WTC11 (cell line): ENCODE results near the gene OR8G1. TPM values are rescaled to one million over a fixed set of nuclear protein-coding genes. Genes with fewer than 3 reads are reported as not detected.

Source experiments
- ATAC-seq: fragments of 200-7000 bp; cut with Tn5 transposase; 2 replicates; pipeline ENCODE4 v1.10.0; 2021; ENCODE audit warnings: mild to moderate bottlenecking, moderate library complexity
- Bru-seq: library from RNA; stranded (reverse); fragments of 400-500 nt; gene quantifications from one replicate; lab custom pipeline; 2021; lab: Mats Ljungman, UMichigan
- CTCF ChIA-PET: fragments of 300-600 bp; sonication (Branson Sonifier 250); formaldehyde crosslinking; loops from one replicate; lab custom pipeline; 2021; ENCODE audit warnings: antibody characterized with exemption; lab: Charles Lee
- POLR2A ChIA-PET: fragments of 350-600 bp; sonication (Branson Sonifier 250); formaldehyde crosslinking; loops from one replicate; lab custom pipeline; 2021; ENCODE audit warnings: antibody characterized with exemption; lab: Charles Lee
- DNase-seq: peaks from one replicate; pipeline ENCODE4 v3.0.0; 2021; ENCODE audit warnings: low spot score
- H3K27ac Mint-ChIP-seq: 2 replicates; pipeline ENCODE4 v1.8.0; 2021; ENCODE audit warnings: mixed read lengths
- H3K27me3 Mint-ChIP-seq: 2 replicates; pipeline ENCODE4 v1.8.0; 2021; ENCODE audit warnings: low read depth, mild to moderate bottlenecking, moderate library complexity, mixed read lengths
- H3K36me3 Mint-ChIP-seq: 2 replicates; pipeline ENCODE4 v1.8.0; 2021; ENCODE audit warnings: mixed read lengths
- H3K4me1 Mint-ChIP-seq: 2 replicates; pipeline ENCODE4 v1.8.0; 2022; ENCODE audit warnings: mixed read lengths
- H3K4me3 Mint-ChIP-seq: 2 replicates; pipeline ENCODE4 v1.8.0; 2021; ENCODE audit warnings: mild to moderate bottlenecking, moderate library complexity, mixed read lengths
- H3K9me3 Mint-ChIP-seq: 2 replicates; pipeline ENCODE4 v1.8.0; 2021; ENCODE audit warnings: mixed read lengths
- CREM ChIP-seq: sonication (generic); formaldehyde crosslinking; IDR thresholded peaks from 2 replicates; pipeline ENCODE4 v1.8.1; 2022; ENCODE audit warnings: mild to moderate bottlenecking, missing genetic modification reagents, moderate library complexity
- FOXK1 ChIP-seq: sonication (generic); formaldehyde crosslinking; IDR thresholded peaks from 2 replicates; pipeline ENCODE4 v1.8.0; 2022; ENCODE audit warnings: mild to moderate bottlenecking, moderate library complexity, missing genetic modification reagents
- KAT7 ChIP-seq: sonication (generic); formaldehyde crosslinking; IDR thresholded peaks from 2 replicates; pipeline ENCODE4 v1.8.1; 2023; ENCODE audit warnings: missing genetic modification reagents, mild to moderate bottlenecking, borderline replicate concordance
- RELA ChIP-seq: sonication (generic); formaldehyde crosslinking; IDR thresholded peaks from 2 replicates; pipeline ENCODE4 v1.8.1; 2022; ENCODE audit warnings: missing genetic modification reagents, mild to moderate bottlenecking, borderline replicate concordance
- SMAD3 ChIP-seq: sonication (generic); formaldehyde crosslinking; IDR thresholded peaks from 2 replicates; pipeline ENCODE4 v1.8.0; 2022; ENCODE audit warnings: missing genetic modification reagents, mild to moderate bottlenecking, borderline replicate concordance
- ZNF263 ChIP-seq: sonication (generic); formaldehyde crosslinking; IDR thresholded peaks from 2 replicates; pipeline ENCODE4 v1.8.1; 2022; ENCODE audit warnings: low read depth, mild to moderate bottlenecking, moderate library complexity, missing genetic modification reagents
- ZNF423 ChIP-seq: fragments of 250-450 bp; sonication (Bioruptor Pico); IDR thresholded peaks from 2 replicates; pipeline ENCODE4 v2.1.2; 2022; ENCODE audit warnings: mild to moderate bottlenecking, moderate library complexity
- long read RNA-seq, 3 experiments: library from RNA in 1 of 3; library from capped mRNA in 1 of 3; library from polyadenylated mRNA in 1 of 3; unstranded in 2 of 3; stranded (forward) in 1 of 3; transcript quantifications; one replicate each; pipeline ENCODE4 v2.0.0, GENCODE V29; 2021
- total RNA-seq: library from RNA; stranded (reverse); gene quantifications from 3 replicates; pipeline ENCODE4 v1.2.3, GENCODE V29; 2021
- TF ChIP-seq, protein P1 (sequence below): sonication (generic); formaldehyde crosslinking; IDR thresholded peaks from 2 replicates; pipeline ENCODE4 v1.8.1; 2023; ENCODE audit warnings: mild to moderate bottlenecking, missing genetic modification reagents
- TF ChIP-seq, protein P2 (sequence below): sonication (generic); formaldehyde crosslinking; IDR thresholded peaks from 2 replicates; pipeline ENCODE4 v1.8.1; 2023; ENCODE audit warnings: mild to moderate bottlenecking, moderate library complexity, missing genetic modification reagents
- TF ChIP-seq, protein P3 (sequence below): sonication (generic); formaldehyde crosslinking; IDR thresholded peaks from 2 replicates; pipeline ENCODE4 v1.8.0; 2022; ENCODE audit warnings: mild to moderate bottlenecking, missing genetic modification reagents
- TF ChIP-seq, protein P4 (sequence below): fragments of 250-450 bp; sonication (Bioruptor Pico); IDR thresholded peaks from 2 replicates; pipeline ENCODE4 v1.8.0; 2021; ENCODE audit warnings: mild to moderate bottlenecking
- TF ChIP-seq, protein P5 (sequence below): sonication (generic); formaldehyde crosslinking; IDR thresholded peaks from 2 replicates; pipeline ENCODE4 v1.8.1; 2023; ENCODE audit warnings: mild to moderate bottlenecking, missing genetic modification reagents
- TF ChIP-seq, protein P6 (sequence below): sonication (generic); formaldehyde crosslinking; IDR thresholded peaks from 2 replicates; pipeline ENCODE4 v1.8.1; 2022; ENCODE audit warnings: low read depth, mild to moderate bottlenecking, moderate library complexity, missing genetic modification reagents, borderline replicate concordance

The OR8G1 gene, protein sequence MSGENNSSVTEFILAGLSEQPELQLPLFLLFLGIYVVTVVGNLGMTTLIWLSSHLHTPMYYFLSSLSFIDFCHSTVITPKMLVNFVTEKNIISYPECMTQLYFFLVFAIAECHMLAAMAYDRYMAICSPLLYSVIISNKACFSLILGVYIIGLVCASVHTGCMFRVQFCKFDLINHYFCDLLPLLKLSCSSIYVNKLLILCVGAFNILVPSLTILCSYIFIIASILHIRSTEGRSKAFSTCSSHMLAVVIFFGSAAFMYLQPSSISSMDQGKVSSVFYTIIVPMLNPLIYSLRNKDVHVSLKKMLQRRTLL
- total RNA-seq = not detected in 3 replicates
- Bru-seq, nascent RNA = not detected
- long read RNA-seq, experiment 1 = 0 reads
- long read RNA-seq, experiment 2 = 0 reads
- long read RNA-seq, experiment 3 = 0 reads

DNA sequence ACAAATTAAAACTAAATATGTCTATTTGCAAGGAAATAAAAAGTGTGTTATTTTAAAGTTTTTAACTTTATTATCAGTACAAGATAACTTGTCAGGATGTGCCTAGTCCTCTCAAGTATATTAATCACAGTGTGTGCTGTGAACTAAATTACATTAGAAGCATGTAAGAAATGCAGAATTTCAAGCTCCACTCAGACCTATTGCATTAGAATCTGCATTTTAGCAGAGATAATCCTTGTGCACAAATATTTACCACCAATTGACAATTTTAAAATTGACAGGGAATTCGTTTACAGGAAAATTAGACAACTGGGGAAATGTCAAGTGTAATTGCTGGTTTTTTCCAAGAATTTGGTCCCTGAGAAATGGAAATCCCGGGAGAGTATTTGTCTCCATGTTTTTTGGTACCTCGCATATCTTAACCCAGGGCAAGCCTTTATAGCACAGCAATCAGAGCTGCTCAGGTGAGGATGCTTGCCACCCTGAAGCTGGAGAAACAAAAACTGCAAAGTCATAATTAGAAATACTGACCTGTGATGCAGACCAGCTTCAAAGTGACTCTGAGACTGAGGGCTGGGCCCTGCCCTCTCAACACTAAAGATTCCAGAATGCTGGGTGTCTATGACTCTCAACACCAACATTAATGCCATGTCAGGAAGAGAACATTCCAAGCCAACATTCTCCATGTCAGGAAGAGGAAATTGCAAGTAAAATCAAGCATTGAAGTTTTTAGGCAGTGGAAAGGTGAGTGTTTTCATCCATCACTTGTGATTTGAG lies at the start of gene OR8G1:
Gene OR8G1 (plus strand): TSS at position 475 of the 777 bp plus-strand sequence. CDS start 8,581 bp downstream, outside the sequence.
- POLR2A ChIA-PET = no interaction called here
- Mint-ChIP-seq H3K9me3 (no peaks in the 10 kb centered on the region), H3K27me3 (no peaks in the 10 kb centered on the region), H3K27ac (no peak within 1 kb of the TSS), H3K4me1 (no peaks in the 10 kb centered on the region), H3K4me3 (no peak within 1 kb of the TSS), H3K36me3 (no peaks in the 10 kb centered on the region)
- ATAC-seq = no peak
- TF ChIP-seq ZNF423 (CRISPR knock-in tag) (no peak), KAT7 (no peak), CREM (CRISPR knock-in tag) (no peak), ZNF263 (no peak)
- TF ChIP-seq, protein P1, sequence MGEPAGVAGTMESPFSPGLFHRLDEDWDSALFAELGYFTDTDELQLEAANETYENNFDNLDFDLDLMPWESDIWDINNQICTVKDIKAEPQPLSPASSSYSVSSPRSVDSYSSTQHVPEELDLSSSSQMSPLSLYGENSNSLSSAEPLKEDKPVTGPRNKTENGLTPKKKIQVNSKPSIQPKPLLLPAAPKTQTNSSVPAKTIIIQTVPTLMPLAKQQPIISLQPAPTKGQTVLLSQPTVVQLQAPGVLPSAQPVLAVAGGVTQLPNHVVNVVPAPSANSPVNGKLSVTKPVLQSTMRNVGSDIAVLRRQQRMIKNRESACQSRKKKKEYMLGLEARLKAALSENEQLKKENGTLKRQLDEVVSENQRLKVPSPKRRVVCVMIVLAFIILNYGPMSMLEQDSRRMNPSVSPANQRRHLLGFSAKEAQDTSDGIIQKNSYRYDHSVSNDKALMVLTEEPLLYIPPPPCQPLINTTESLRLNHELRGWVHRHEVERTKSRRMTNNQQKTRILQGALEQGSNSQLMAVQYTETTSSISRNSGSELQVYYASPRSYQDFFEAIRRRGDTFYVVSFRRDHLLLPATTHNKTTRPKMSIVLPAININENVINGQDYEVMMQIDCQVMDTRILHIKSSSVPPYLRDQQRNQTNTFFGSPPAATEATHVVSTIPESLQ = no peak
- TF ChIP-seq, protein P2, sequence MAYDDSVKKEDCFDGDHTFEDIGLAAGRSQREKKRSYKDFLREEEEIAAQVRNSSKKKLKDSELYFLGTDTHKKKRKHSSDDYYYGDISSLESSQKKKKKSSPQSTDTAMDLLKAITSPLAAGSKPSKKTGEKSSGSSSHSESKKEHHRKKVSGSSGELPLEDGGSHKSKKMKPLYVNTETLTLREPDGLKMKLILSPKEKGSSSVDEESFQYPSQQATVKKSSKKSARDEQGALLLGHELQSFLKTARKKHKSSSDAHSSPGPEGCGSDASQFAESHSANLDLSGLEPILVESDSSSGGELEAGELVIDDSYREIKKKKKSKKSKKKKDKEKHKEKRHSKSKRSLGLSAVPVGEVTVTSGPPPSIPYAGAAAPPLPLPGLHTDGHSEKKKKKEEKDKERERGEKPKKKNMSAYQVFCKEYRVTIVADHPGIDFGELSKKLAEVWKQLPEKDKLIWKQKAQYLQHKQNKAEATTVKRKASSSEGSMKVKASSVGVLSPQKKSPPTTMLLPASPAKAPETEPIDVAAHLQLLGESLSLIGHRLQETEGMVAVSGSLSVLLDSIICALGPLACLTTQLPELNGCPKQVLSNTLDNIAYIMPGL (CRISPR knock-in tag) = no peak
- TF ChIP-seq, protein P3, sequence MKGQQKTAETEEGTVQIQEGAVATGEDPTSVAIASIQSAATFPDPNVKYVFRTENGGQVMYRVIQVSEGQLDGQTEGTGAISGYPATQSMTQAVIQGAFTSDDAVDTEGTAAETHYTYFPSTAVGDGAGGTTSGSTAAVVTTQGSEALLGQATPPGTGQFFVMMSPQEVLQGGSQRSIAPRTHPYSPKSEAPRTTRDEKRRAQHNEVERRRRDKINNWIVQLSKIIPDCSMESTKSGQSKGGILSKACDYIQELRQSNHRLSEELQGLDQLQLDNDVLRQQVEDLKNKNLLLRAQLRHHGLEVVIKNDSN (CRISPR knock-in tag) = no peak
- TF ChIP-seq, protein P4, sequence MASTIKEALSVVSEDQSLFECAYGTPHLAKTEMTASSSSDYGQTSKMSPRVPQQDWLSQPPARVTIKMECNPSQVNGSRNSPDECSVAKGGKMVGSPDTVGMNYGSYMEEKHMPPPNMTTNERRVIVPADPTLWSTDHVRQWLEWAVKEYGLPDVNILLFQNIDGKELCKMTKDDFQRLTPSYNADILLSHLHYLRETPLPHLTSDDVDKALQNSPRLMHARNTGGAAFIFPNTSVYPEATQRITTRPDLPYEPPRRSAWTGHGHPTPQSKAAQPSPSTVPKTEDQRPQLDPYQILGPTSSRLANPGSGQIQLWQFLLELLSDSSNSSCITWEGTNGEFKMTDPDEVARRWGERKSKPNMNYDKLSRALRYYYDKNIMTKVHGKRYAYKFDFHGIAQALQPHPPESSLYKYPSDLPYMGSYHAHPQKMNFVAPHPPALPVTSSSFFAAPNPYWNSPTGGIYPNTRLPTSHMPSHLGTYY (CRISPR knock-in tag) = no peak
- no peak for DNase-seq
- CTCF ChIA-PET = no interaction called here

DNA sequence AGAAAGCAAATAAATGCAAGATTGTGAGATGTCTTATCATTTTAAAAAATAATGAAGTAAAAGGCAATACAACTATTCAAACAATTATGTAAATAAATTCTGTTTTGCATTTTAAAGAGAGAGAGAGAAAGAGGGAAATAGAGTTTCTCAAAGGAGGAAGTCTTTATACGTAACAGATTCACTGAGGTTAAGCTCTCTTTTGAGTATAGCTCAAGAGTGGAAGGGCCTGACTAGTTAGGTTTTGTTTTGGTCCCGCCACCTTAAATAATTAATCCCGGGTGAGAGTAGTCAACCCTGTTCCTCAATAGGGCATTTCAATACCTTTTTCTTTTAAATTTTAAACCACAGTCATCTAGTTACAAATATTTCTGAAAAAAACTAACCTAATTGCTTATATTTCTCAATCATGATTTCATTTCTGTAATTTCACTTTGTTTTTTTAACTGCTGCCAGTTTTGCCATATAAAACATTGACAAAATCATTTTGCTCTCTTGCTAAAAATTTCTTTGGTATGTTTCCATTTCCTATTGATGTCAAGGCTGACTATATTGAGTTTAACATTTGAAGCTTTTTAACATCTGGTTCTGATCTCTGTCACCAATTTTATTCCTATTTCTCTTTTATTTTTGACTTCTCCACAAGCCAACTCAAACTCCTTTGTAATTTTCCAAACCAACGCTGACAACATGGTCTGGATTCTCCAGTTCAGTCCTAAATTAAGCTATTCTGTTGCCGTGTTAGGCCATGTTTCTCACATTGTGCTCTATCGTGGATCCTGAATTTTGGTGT lies 47.5 kb upstream of the OR8G1 start:
- TF ChIP-seq RELA (CRISPR knock-in tag) (no peak), KAT7 (no peak), SMAD3 (CRISPR knock-in tag) (no peak), FOXK1 (no peak)
- TF ChIP-seq, protein P5, sequence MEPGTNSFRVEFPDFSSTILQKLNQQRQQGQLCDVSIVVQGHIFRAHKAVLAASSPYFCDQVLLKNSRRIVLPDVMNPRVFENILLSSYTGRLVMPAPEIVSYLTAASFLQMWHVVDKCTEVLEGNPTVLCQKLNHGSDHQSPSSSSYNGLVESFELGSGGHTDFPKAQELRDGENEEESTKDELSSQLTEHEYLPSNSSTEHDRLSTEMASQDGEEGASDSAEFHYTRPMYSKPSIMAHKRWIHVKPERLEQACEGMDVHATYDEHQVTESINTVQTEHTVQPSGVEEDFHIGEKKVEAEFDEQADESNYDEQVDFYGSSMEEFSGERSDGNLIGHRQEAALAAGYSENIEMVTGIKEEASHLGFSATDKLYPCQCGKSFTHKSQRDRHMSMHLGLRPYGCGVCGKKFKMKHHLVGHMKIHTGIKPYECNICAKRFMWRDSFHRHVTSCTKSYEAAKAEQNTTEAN (CRISPR knock-in tag) = no peak
- TF ChIP-seq, protein P6, sequence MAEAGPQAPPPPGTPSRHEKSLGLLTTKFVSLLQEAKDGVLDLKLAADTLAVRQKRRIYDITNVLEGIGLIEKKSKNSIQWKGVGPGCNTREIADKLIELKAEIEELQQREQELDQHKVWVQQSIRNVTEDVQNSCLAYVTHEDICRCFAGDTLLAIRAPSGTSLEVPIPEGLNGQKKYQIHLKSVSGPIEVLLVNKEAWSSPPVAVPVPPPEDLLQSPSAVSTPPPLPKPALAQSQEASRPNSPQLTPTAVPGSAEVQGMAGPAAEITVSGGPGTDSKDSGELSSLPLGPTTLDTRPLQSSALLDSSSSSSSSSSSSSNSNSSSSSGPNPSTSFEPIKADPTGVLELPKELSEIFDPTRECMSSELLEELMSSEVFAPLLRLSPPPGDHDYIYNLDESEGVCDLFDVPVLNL (CRISPR knock-in tag) = no peak
- H3K4me1 Mint-ChIP-seq = peaks cover 36% of the 10 kb centered on the region
- POLR2A ChIA-PET = no interaction called here
- H3K4me3 Mint-ChIP-seq = no peak overlapping the region
- no peaks in the 10 kb centered on the region for H3K36me3 Mint-ChIP-seq
- DNase-seq (no peak), ATAC-seq (no peak)
- H3K27ac Mint-ChIP-seq = 0 out of 2 replicates have a peak overlapping the region, but pooled peaks have one; percentile 2
- peaks cover 40% of the 10 kb centered on the region for H3K27me3 Mint-ChIP-seq
- no peaks in the 10 kb centered on the region for H3K9me3 Mint-ChIP-seq
- CTCF ChIA-PET = interaction anchor here (1.0 to 3.9 kb wide), 8 partner anchors 16 to 124 kb away, joined by 3 to 29 read pairs (median 6); partner anchors contain the start of gene VWA5A
